Heart right ventricle (tissue), 16 donors: ENCODE measurements around the gene CRYBG3. TPM values are rescaled to one million over a fixed set of nuclear protein-coding genes. Genes with fewer than 3 reads are reported as not detected.

Experiments used
- ATAC-seq, 8 donors: fragments of 200-7000 bp; cut with Tn5 transposase; one replicate each; pipeline ENCODE4 v1.9.1; 2020; ENCODE audit warnings: mild to moderate bottlenecking in 8 of 8, moderate library complexity in 8 of 8, moderate number of reproducible peaks in 1 of 8
- DNase-seq, 2 donors: peaks; one replicate each; pipeline ENCODE4 v3.0.0-alpha.2; 2020
- H3K27ac ChIP-seq, 10 donors: fragments of 200-600 bp; sonication (generic) in 2 of 10; one replicate each; pipeline versions ENCODE4 v1.5.0 to v1.8.0; 2020 to 2022; ENCODE audit warnings: mild to moderate bottlenecking in 3 of 10
- H3K27me3 ChIP-seq, 7 donors: fragments of 200-600 bp; one replicate each; pipeline ENCODE4 v1.8.0; 2021 to 2022; ENCODE audit warnings: mild to moderate bottlenecking in 2 of 7
- H3K36me3 ChIP-seq, 9 donors: fragments of 200-600 bp; sonication (generic) in 1 of 9; one replicate each; pipeline versions ENCODE4 v1.5.0 to v1.8.0; 2020 to 2022; ENCODE audit warnings: mild to moderate bottlenecking in 2 of 9
- H3K4me1 ChIP-seq, 9 donors: fragments of 200-600 bp; sonication (generic) in 1 of 9; one replicate each; pipeline versions ENCODE4 v1.5.0 to v1.8.0; 2020 to 2022; ENCODE audit warnings: mild to moderate bottlenecking in 4 of 9
- H3K4me3 ChIP-seq, 10 donors: fragments of 200-600 bp; sonication (generic) in 2 of 10; one replicate each; pipeline versions ENCODE4 v1.5.0 to v1.8.0; 2020 to 2022; ENCODE audit warnings: mild to moderate bottlenecking in 7 of 10, moderate library complexity in 2 of 10
- H3K9me3 ChIP-seq, 11 donors: fragments of 200-600 bp in 10 of 11; sonication (generic) in 2 of 11; one replicate each; pipeline versions ENCODE4 v1.5.0 to v1.8.0; 2013 to 2022; ENCODE audit warnings: mild to moderate bottlenecking in 2 of 11, control low read depth in 1 of 11, moderate library complexity in 1 of 11
- CTCF ChIP-seq, 9 donors: fragments of 200-600 bp; sonication (generic) in 2 of 9; IDR thresholded peaks; one replicate each; pipeline versions ENCODE4 v1.5.0 to v1.8.0; 2021 to 2022; ENCODE audit warnings: antibody characterized with exemption in 9 of 9, mild to moderate bottlenecking in 5 of 9, moderate library complexity in 1 of 9
- WGBS, 2 donors: extraction: QIAGEN DNeasy Blood & Tissue Kit; methylation state at CpG; one replicate each; pipeline ENCODE4 v1.1.7; 2013; ENCODE audit warnings: inconsistent platforms in 1 of 2; 5-methylcytosine and 5-hydroxymethylcytosine counted together
- intact Hi-C, 10 donors: fragments of 100-400 bp; cut with DNase I; formaldehyde crosslinking; loops; one replicate each; pipeline versions ENCODE4 v1.11.1 to v1.14.2; 2022
- polyA plus RNA-seq, 2 donors: library from polyadenylated mRNA; stranded (reverse); fragments of 200-250 nt; gene quantifications; one replicate each; pipeline ENCODE4 v1.2.3, GENCODE V29; 2013
- total RNA-seq, 10 donors: library from RNA; stranded (reverse); fragmentation: NEBNext Ultra II Directional in 3 of 10; extraction: Animal tissue kit (Norgen Biotek cat#: 25700) in 3 of 10; gene quantifications; one replicate each; pipeline versions ENCODE4 v1.2.1 to v1.2.4, GENCODE V29; 2021 to 2023
- donor health status: Arrhythmogenic right ventricular cardiomyopathy.
- donor health status: ischemic (EF 13 %, LVEDD 7.1; RV severe dilation, severe dysfunction).
- donor health status: healthy with polysubstance abuse.
- donor health status: DM: no; HTN: yes; CAD: no.
- donor health status: DM: no; HTN: no; CAD: no.
- donor health status: ischemic (EF 25% LVEDD 6.9; RV normal size, moderate dysfunction).
- donor health status: ischemic (EF 25% LVEDD 5.7; RV mildly dilated, moderate dysfunction).
- donor health status: healthy.
- donor health status: DM: yes; HTN: yes; CAD: no.
- donor health status: Ischemic cardiomyopathy.
- donor health status: ischemic (EF 35%, LVEDD 5.7; RV mildly dilated, moderate dysfunction).
- donor health status: nonischemic (EF 11% LVEDD 7.7; RV severe dilation, severe dysfunction).
- donor health status: DM: yes; HTN: yes; CAD: no.
- donor health status: PGD.
- donor health status: ischemic (EF 29% LVEDD 5.4; RV normal size, mild dysfunction).
- donor health status: nonischemic (EF 23%, LVEDD 6.1; RV moderate dilation, normal function).

Gene CRYBG3
- total and polyA plus RNA-seq, 12 donors = 8.0 to 39.2 (median 25.5) TPM

- Histone ChIP-seq H3K9me3 (no peaks in the 10 kb centered on the region), H3K4me1 (peaks cover 0 to 16% (median 3%) of the 10 kb centered on the region in 9 donors), H3K27me3 (no peaks in the 10 kb centered on the region), H3K36me3 (peaks cover 0 to 99% (median 34%) of the 10 kb centered on the region in 9 donors), H3K4me3 (no peak overlapping the region), H3K27ac (no peak overlapping the region)
- ATAC-seq (no peak), DNase-seq (no peak)
- intact Hi-C loops = loop anchor here in 1 of 10 donors (10.0 kb wide), 1 partner anchor 78 kb away; no protein-coding TSS in a partner anchor
- no peak for TF ChIP-seq CTCF (IDR thresholded peaks at IDR 0.05)
- 95 to 98% methylated on average over 2 of the region's 2 CpGs for WGBS, 2 donors
Observed at GRCh38 chr3:97937205-97937604, 115.4 kb downstream of the CRYBG3 start.

GRCh38 chr3:97938444-97938843 is 116.6 kb downstream of the CRYBG3 start:
- DNase-seq (no peak), ATAC-seq (no peak)
- 90 to 95% methylated on average over 1 of the region's 1 CpG for WGBS, 2 donors
- Histone ChIP-seq H3K4me1 (peaks cover 0 to 3% (median 0%) of the 10 kb centered on the region in 9 donors), H3K27ac (no peak overlapping the region), H3K4me3 (no peak overlapping the region), H3K27me3 (no peaks in the 10 kb centered on the region), H3K9me3 (no peaks in the 10 kb centered on the region), H3K36me3 (peaks cover 0 to 100% (median 43%) of the 10 kb centered on the region in 9 donors)
- TF ChIP-seq CTCF (IDR thresholded peaks at IDR 0.05) = no peak
- intact Hi-C loops = loop anchor here in 1 of 10 donors (10.0 kb wide), 1 partner anchor 76 kb away; no protein-coding TSS in a partner anchor

- no peak overlapping the region for H3K4me3 ChIP-seq
- WGBS, 2 donors = 95 to 98% methylated on average over 2 of the region's 2 CpGs
- TF ChIP-seq CTCF (IDR thresholded peaks at IDR 0.05) = no peak
- H3K27ac ChIP-seq = no peak overlapping the region
- ATAC-seq (no peak), DNase-seq (no peak)
- H3K4me1 ChIP-seq = no peaks in the 10 kb centered on the region
- intact Hi-C loops = loop anchor here in 1 of 10 donors (10.0 kb wide), 1 partner anchor 75 kb away; no protein-coding TSS in a partner anchor
- H3K27me3 ChIP-seq = no peaks in the 10 kb centered on the region
- H3K36me3 ChIP-seq = peaks cover 0 to 100% (median 45%) of the 10 kb centered on the region in 9 donors
- H3K9me3 ChIP-seq = no peaks in the 10 kb centered on the region
Observed at GRCh38 chr3:97939401-97939800, 117.6 kb downstream of the CRYBG3 start.

GRCh38 chr3:97940034-97940433 is 118.2 kb downstream of the CRYBG3 start:
- TF ChIP-seq CTCF (IDR thresholded peaks at IDR 0.05) = peak in 4 of 9 donors; percentile 24 to 47 (median 34)
- H3K4me3 ChIP-seq = no peak overlapping the region
- WGBS, 2 donors = 73 to 77% methylated on average over 1 of the region's 1 CpG
- no peaks in the 10 kb centered on the region for H3K27me3 ChIP-seq
- no peak overlapping the region for H3K27ac ChIP-seq
- H3K4me1 ChIP-seq = no peaks in the 10 kb centered on the region
- H3K9me3 ChIP-seq = no peaks in the 10 kb centered on the region
- DNase-seq (no peak), ATAC-seq (peak in 2 of 8 donors; percentile 38 to 58)
- intact Hi-C loops = loop anchor here in 3 of 10 donors (5.0 to 10.0 kb wide), 2 partner anchors 145 to 148 kb away; no protein-coding TSS in a partner anchor
- peaks cover 0 to 100% (median 49%) of the 10 kb centered on the region in 9 donors for H3K36me3 ChIP-seq
